Left ventricle myocardium inferior (tissue), 1 donor: Measurements from ENCODE around the gene OOSP4B. TPM values are rescaled to one million over a fixed set of nuclear protein-coding genes. Genes with fewer than 3 reads are reported as not detected.
"Not testable (repeated sequence)": the region's sequence is repeated elsewhere in the genome, so short reads cannot be mapped to it uniquely, and the experiment has no call there.

Source experiments
- DNase-seq: peaks from one replicate; pipeline ENCODE4 v3.0.0-alpha.2; 2020
- H3K27ac ChIP-seq: fragments of 200-600 bp; replicated peaks from 2 replicates; pipeline ENCODE4 v1.8.0; 2021
- H3K27me3 ChIP-seq: fragments of 200-600 bp; 2 replicates; pipeline ENCODE4 v1.8.0; 2021; ENCODE audit warnings: low read depth
- H3K36me3 ChIP-seq: fragments of 200-600 bp; 2 replicates; pipeline ENCODE4 v1.8.0; 2021
- H3K4me1 ChIP-seq: fragments of 200-600 bp; 2 replicates; pipeline ENCODE4 v1.8.0; 2021
- H3K4me3 ChIP-seq: fragments of 200-600 bp; 2 replicates; pipeline ENCODE4 v1.8.0; 2021; ENCODE audit warnings: mild to moderate bottlenecking, moderate library complexity
- H3K9me3 ChIP-seq: fragments of 200-600 bp; replicated peaks from 2 replicates; pipeline ENCODE4 v1.8.0; 2021
- intact Hi-C: fragments of 100-400 bp; cut with micrococcal nuclease; formaldehyde crosslinking; loops from one replicate; pipeline ENCODE4 v1.11.0; 2022
- total RNA-seq: library from RNA; stranded (reverse); fragmentation: NEBNext Ultra II Directional; extraction: Animal tissue kit (Norgen Biotek cat#: 25700); gene quantifications from one replicate; pipeline ENCODE4 v1.2.1, GENCODE V29; 2021
- TF ChIP-seq, protein P1 (sequence below): fragments of 200-600 bp; IDR thresholded peaks from 2 replicates; pipeline ENCODE4 v1.8.0; 2021; ENCODE audit warnings: antibody characterized with exemption, mild to moderate bottlenecking, borderline replicate concordance
- donor health status: DM: no; HTN: yes; CAD: no; lungs with severe emphysema.

Gene OOSP4B
- total RNA-seq, 1 donor from 2014 or later = not detected

GRCh38 chr11:59999691-60000090 lies 17.3 kb upstream of the OOSP4B start:
- H3K4me3 ChIP-seq = no peak overlapping the region
- H3K36me3 ChIP-seq = no peaks in the 10 kb centered on the region
- no peaks in the 10 kb centered on the region for H3K4me1 ChIP-seq
- peaks cover 6% of the 10 kb centered on the region for H3K9me3 ChIP-seq
- H3K27me3 ChIP-seq = no peaks in the 10 kb centered on the region
- no peak overlapping the region for H3K27ac ChIP-seq
- DNase-seq = no peak
- intact Hi-C loops = no loop called here
- TF ChIP-seq, protein P1, sequence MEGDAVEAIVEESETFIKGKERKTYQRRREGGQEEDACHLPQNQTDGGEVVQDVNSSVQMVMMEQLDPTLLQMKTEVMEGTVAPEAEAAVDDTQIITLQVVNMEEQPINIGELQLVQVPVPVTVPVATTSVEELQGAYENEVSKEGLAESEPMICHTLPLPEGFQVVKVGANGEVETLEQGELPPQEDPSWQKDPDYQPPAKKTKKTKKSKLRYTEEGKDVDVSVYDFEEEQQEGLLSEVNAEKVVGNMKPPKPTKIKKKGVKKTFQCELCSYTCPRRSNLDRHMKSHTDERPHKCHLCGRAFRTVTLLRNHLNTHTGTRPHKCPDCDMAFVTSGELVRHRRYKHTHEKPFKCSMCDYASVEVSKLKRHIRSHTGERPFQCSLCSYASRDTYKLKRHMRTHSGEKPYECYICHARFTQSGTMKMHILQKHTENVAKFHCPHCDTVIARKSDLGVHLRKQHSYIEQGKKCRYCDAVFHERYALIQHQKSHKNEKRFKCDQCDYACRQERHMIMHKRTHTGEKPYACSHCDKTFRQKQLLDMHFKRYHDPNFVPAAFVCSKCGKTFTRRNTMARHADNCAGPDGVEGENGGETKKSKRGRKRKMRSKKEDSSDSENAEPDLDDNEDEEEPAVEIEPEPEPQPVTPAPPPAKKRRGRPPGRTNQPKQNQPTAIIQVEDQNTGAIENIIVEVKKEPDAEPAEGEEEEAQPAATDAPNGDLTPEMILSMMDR = no peak

DNA sequence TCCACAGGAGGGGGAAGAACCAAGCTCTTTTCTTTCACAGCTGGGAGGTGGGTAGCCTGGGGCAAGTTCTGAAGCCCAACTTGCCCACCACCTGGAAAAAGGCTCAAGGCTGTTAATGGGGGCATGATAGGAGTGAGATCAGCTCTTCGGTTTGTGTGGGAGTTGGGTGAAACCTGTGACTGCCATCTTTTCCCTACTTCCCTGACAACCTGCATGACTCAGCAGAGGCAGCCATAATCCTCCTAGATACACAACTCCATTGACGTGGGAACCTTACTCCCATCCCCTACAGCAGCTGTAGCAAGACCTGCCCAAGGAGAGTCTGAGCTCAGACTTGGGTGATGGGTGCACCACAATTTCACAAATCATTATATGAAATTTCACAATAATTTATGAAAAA lies 13.3 kb upstream of the OOSP4B start:
- H3K36me3 ChIP-seq = no peaks in the 10 kb centered on the region
- DNase-seq = no peak
- TF ChIP-seq, protein P1 = no peak
- no peaks in the 10 kb centered on the region for H3K27me3 ChIP-seq
- no peaks in the 10 kb centered on the region for H3K4me1 ChIP-seq
- no peak overlapping the region for H3K4me3 ChIP-seq
- H3K9me3 ChIP-seq = peaks cover 6% of the 10 kb centered on the region
- no peak overlapping the region for H3K27ac ChIP-seq
- intact Hi-C loops = no loop called here

- intact Hi-C loops = no loop called here
- H3K27me3 ChIP-seq = no peaks in the 10 kb centered on the region
- TF ChIP-seq, protein P1 = no peak
- DNase-seq = no peak
- H3K36me3 ChIP-seq = no peaks in the 10 kb centered on the region
- H3K4me3 ChIP-seq = no peak overlapping the region
- no peaks in the 10 kb centered on the region for H3K9me3 ChIP-seq
- no peaks in the 10 kb centered on the region for H3K4me1 ChIP-seq
- H3K27ac ChIP-seq = no peak overlapping the region
Observed at GRCh38 chr11:60005360-60005759, 11.6 kb upstream of the OOSP4B start.

DNA sequence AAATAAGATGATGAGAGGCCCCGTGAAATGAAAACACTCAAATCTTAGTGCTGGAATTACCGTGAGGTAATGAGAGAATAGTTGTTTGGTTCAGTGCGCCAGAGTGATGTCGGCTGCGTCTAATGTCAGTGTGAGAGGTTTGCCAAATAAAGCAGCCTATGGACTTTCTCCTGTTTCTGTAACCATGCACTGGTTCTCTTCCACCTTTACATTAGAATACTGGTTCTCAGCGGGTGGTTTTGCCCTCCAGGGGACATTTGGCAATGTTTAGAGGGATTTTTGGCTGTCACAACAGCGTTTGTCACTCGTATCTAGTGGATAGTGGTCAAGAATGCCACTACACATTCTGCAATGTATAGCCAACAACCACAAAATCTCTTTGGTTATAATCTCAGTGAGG lies 1.1 kb downstream of the OOSP4B start:
- no peak overlapping the region for H3K4me3 ChIP-seq
- H3K27ac ChIP-seq = no peak overlapping the region
- H3K36me3 ChIP-seq = no peaks in the 10 kb centered on the region
- no peaks in the 10 kb centered on the region for H3K9me3 ChIP-seq
- no peak for DNase-seq
- H3K27me3 ChIP-seq = no peaks in the 10 kb centered on the region
- H3K4me1 ChIP-seq = no peaks in the 10 kb centered on the region
- intact Hi-C loops = no loop called here
- TF ChIP-seq, protein P1 = no peak

GRCh38 chr11:60020376-60020775 lies 3.4 kb downstream of the OOSP4B start:
- H3K36me3 ChIP-seq, H3K4me3 ChIP-seq, H3K9me3 ChIP-seq, H3K4me1 ChIP-seq, H3K27ac ChIP-seq, DNase-seq, intact Hi-C loops, H3K27me3 ChIP-seq: not testable (repeated sequence)

GRCh38 chr11:60029015-60029632 lies 12.1 kb downstream of the OOSP4B start:
- DNase-seq = no peak
- TF ChIP-seq, protein P1 = no peak
- no peaks in the 10 kb centered on the region for H3K36me3 ChIP-seq
- H3K4me1 ChIP-seq = no peaks in the 10 kb centered on the region
- no peaks in the 10 kb centered on the region for H3K9me3 ChIP-seq
- no peak overlapping the region for H3K4me3 ChIP-seq
- no peaks in the 10 kb centered on the region for H3K27me3 ChIP-seq
- intact Hi-C loops = no loop called here
- no peak overlapping the region for H3K27ac ChIP-seq
